Upper lobe of left lung (tissue), 4 donors: ENCODE measurements around the gene MYLK4.

Source experiments
- CTCF ChIP-seq, 6 experiments: fragments of 450-650 bp in 4 of 6; fragments of 200-600 bp in 2 of 6; sonication (generic) in 2 of 6; IDR thresholded peaks; one replicate each; pipeline ENCODE4 v1.5.1; 2016 to 2019; ENCODE audit warnings: antibody characterized with exemption in 6 of 6
- EP300 ChIP-seq, 4 donors: sonication (generic); formaldehyde crosslinking; IDR thresholded peaks; one replicate each; pipeline ENCODE4 v1.5.1; 2017; ENCODE audit warnings: antibody characterized with exemption in 4 of 4, control low read depth in 2 of 4
- POLR2A ChIP-seq, 4 donors: fragments of 450-650 bp; IDR thresholded peaks; one replicate each; pipeline ENCODE4 v1.5.1; 2016 to 2017; ENCODE audit warnings: antibody characterized with exemption in 4 of 4, mild to moderate bottlenecking in 2 of 4
- POLR2AphosphoS5 ChIP-seq, 2 donors: sonication (generic); formaldehyde crosslinking; IDR thresholded peaks; one replicate each; pipeline ENCODE4 v1.5.1; 2017; ENCODE audit warnings: antibody characterized with exemption in 2 of 2

GRCh38 chr6:2669067-2669700 lies 81.5 kb downstream of the MYLK4 start:
- TF ChIP-seq CTCF (IDR thresholded peaks at IDR 0.05) (no peak), POLR2AphosphoS5 (IDR thresholded peaks at IDR 0.05) (no peak), POLR2A (IDR thresholded peaks at IDR 0.05) (no peak), EP300 (IDR thresholded peaks at IDR 0.05) (no peak)
